HG03565 (cell line): ENCODE measurements around the gene SGSM1.

Experiments used
- ATAC-seq: cut with Tn5 transposase; IDR thresholded peaks from one replicate; pipeline ENCODE4 v1.9.1; 2021; ENCODE audit warnings: mild to moderate bottlenecking, moderate library complexity; ENCODE audit not compliant: unreplicated experiment

Gene SGSM1

DNA sequence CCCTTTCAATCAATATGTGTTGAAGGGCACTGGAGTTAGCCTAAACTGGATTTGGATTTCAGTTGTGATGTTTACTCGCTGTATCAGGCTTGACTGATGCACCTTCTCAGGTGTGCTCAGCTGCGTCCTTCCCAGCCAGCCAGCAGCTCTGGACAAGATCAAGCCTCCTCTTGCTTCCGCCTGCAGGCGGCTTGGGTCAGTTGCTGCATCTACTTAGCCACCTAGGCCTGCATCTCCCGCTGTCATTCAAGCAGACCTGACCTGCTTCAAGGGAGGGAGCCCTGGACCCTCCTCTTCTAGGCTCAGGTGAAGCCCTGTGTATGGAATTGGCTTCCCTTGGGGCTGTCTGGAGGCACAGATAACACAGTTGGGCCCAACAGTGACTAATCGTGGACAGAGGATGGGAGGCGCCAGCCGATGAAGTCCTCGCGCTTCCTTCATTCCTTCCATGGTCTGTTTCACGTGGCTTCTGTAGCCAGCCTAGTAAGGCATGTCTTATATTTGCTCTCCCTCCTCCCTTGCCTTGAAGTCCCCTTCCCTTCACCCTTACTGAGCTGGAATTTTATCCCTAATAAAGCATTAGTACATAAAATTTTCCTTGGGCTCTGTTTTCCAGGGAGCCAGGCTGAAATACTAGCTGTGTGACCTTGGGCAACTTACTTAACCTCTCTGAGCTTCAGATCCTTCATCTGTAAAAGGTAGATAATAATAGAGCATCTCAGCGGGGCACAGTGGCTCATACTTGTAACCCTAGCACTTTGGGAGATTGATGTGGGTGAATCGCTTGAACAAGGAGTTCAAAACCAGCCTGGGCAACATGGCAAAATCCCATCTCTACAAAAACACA is 142.6 kb downstream of the SGSM1 start:
- no peak for ATAC-seq

DNA sequence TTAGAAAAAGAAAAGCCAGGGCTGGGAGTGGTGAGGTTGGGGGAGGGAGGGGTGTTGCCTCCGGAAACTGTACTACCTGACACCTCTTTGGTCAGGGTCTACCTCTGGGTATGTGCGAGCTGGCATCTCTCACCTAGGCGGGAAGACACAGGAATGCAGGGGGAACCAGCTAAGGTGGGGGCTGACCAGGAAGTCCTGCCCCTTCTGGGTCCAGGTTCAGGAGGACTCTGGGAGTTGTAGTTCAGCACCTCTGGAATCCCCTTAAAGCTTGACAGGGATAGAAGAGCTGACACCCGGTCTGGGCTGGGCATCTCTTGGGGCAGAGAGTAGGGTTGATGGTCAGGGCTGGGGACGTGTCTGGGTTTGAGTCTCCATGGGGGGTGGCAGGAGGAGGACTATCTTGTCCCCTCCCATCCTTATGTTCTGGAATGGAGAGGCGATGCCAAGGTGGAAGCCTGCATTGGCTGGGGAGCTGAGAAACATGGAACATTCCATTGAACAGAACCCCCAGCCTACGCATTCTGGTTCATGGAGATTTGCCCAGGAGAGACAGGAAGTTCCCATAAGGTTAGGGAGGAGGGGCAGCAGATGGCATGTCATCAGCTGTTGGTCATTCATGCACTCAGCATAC is 144.4 kb downstream of the SGSM1 start:
- ATAC-seq, result no peak

DNA sequence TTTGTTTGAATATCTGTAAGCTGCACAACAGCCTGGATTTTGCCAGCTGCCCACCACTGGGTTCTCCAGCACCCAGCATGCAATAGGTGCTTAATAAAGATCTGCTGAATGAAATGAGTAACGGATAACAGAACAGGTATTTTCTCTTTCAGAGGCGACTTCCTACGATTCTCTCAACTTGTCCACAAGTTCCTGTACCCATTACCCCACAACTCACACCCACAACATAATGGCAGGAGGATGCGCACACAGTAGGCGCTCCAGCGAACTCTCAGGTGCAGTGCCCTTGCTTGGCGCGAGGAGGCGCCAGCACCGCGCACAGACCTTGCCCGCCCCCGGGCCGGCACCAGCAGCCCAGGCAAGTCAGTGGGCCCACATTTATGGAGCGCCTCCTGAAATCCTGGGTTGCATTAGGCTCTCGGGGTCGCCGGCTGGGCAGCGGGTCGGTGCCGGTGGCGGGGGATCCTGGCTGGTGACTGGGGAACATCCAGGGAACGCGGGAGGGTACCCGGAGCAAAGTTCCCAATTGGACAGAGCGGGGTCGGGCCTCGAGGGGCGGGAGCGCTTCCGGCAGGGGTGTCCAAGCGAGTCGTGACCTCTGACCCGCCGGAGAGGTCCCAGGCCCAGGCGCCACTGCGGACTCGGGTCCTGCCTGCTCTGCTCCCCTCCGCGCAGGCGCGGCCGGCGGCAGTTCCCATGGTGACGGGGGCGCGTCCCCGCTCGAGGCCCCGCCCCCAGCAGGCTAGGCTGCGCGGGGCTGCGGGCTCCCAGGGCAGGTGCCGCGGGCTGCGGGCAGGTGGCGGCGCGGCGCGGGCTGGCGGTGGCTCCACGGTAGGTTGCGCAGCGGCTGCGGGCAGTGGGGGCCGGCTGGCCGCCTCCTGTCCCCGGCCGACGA is 146.2 kb downstream of the SGSM1 start, which contains the start of gene KIAA1671:
Gene KIAA1671, plus strand, starts transcription at position 775 of the 895 bp plus-strand sequence. CDS start 75,284 bp downstream, outside the sequence.
- peak; percentile 53 for ATAC-seq

DNA sequence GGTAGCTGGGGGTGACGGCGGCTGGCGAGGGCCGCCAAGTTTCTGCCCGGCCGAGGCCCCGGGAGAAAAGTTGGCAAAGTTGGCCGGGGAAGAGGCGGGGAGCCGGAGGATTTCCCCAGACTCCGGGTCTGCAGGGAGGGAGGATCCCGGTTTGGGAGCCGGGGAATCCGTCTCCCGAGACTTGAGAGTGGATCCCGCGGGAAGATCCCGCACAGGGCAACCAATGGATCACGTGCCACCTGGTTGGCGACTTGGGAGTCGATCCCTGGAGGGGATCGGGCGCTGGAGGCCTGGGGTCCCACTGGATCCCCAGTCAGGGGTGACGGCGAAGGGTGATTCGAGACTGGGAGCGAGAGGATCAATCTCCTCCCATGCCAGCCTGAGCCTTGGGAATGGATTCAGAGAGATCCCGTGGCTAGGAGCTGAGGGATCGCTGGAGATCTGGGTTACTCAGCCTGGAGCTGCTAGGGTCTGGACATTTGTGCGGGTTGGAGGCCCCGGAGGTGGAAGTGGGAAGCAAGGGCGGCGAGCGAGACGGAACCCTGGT is 146.9 kb downstream of the SGSM1 start:
- ATAC-seq, result no peak

DNA sequence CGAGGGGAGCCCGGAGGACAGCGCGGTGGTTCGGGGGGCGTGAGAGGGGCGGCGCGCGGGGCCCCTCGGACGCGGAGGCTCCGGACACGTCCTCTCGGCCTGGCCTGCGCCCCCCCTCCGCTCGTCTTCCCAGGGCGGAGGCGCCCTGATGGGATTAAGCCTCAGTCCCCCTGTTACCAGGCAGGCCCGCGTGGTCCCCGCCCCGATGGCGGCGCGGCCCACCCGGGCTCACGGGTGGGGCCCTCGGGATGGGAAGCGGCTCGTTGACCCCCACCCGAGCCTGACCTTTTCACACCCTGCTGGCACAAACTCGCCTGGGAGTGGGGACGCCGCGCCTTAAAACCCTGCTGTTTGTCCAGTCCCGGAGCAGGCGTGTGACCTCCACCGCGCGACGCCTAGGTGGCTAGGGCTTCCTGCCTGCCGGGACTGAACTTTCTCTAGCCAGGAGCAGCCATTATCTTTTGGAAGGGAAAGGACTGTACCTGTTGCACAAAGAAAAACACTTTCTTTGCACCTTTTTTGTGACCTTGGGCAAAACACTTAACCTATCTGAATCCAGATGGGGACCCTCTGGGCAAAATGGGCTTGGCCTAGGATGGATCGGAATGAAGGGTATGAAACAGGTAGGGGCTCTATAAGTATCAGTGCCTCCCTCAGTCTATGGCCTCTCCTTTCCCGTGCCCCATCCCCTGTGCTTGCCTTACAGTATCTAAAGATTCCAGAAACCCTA is 147.5 kb downstream of the SGSM1 start:
- no peak for ATAC-seq

DNA sequence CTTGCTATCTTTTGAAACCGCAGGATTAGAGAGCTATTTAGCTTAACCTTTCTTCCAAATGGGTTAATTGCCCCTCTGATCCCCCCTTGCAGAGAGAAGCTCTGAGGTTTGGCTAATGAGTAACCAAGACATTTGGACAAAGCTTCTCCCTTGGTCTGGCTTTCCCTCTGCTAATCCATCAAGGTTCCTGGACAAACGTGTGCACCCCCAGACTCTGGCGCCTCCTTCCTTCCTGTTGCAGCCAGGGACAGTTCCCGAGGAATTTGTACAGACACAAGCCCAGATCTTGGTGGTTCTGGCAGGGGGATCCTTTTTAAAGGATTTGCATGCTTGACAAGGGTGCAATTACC is 148.1 kb downstream of the SGSM1 start:
- no peak for ATAC-seq

DNA sequence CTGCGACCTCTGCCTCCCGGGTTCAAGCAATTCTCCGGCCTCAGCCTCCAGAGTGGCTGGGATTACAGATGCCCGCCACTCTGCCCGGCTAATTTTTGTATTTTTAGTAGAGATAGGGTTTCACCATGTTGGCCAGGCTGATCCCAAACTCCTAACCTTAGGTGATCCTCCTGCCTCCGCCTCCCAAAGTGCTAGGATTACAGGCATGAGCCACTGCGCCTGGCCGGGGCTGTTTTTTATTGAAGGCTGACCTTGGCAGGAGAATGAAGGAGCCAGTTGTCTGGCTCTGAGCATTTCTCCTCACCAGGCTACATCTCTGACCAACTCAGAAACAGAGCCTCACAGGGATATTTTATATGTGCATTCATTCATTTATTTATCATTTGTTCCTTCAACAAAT is 148.8 kb downstream of the SGSM1 start:
- no peak for ATAC-seq

DNA sequence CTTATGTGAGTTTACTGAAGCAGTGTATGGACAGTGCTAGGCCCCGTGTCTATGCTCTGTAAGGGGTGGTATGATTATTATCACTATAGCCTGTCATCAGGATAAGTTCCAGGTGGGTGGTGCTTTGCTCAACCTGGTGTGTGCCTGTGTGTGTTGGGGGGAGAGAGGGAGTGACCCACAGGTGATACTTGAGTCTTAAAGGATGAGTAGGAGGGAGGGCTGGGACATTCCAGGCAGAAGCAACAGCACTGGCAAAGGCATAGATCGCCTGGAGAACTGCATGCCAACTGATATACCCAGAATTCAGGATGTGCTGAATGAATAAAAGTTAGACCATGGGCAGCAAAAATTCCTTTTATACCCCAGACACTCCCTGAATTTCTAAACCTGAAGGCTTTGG is 151.0 kb downstream of the SGSM1 start:
- ATAC-seq, result no peak

DNA sequence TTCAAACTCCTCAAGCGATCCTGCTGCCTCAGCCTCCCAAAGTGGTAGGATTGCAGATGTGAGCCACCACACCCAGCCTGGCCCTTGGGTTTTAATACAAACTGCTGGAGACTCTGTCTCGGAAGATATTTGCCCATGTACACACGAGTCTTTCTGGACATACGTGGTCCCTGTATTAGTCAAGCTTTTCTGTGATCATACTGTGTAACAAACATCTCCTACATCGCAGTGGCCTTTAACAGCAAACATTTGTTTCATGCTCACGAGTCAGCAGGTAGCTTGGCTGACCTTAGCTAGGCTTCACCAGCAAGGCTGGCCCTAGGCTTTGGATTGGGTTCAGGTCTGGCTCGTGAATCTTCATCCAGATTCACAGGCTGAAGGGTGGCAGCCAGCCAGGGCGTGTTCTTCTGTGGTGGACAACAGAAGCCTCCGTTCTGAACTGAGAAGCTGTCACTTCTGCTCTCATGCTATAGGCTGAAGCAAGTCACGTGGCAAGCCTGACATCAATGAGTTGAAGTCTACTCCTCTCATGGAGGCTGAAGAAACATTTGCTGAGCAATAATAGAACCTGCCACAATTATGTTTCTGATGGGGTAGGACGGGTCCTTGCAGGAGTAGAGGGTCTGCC is 155.3 kb downstream of the SGSM1 start:
- no peak for ATAC-seq

DNA sequence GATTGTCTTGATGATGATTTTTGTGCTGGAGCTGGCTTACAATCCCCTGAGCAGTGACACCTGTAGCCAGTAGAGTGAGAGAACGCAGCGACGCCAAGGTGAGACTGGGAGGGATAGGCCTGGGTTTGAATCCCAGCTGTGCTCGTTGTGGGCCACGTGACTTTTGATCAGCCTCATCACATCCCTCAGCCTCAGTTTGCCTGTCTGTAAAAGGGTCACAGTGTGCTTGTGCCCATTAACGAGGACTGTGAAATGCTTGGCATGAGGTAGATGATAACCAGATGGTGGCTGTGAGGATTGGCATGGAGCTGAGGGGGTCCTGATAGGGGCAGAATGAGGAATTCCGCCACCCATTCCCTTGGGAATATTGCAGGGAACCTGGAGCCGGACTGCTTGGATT is 156.1 kb downstream of the SGSM1 start:
- no peak for ATAC-seq

DNA sequence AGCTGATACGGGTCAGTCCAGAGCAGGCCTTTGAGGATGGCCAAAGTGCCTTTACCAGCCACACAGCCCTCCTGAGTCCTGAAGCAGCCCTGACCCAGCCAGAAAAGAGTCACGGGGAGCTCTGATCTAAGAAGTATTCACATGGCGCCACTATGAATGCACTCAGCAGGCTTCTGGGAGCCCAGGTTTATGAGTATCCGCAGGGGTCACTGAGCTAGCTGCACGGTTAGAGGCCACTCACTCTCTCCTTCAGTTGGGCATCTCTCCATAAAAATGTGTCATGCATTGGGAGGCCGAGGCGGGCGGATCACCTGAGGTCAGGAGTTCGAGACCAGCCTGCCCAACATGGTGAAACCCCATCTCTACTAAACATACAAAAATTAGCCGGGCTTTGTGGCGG is 156.8 kb downstream of the SGSM1 start:
- ATAC-seq, result no peak

DNA sequence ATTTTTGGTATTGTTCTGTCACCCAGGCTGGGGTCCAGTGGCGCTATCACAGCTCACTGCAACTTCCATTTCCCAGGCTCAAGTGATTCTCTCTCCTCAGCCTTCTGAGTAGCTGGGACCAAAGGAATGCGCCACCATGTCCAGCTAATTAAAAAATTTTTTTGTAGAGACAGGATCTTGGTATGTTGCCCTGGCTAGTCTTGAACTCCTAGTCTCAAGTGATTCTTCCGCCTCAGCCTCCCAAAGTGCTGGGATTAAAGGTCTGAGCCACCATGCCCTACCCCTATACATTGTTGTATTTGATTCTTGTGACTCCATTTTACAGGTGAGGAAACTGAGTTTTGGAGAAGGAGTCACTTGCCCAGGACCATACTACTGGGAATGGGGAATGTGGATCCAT is 158.4 kb downstream of the SGSM1 start:
- ATAC-seq, result no peak

DNA sequence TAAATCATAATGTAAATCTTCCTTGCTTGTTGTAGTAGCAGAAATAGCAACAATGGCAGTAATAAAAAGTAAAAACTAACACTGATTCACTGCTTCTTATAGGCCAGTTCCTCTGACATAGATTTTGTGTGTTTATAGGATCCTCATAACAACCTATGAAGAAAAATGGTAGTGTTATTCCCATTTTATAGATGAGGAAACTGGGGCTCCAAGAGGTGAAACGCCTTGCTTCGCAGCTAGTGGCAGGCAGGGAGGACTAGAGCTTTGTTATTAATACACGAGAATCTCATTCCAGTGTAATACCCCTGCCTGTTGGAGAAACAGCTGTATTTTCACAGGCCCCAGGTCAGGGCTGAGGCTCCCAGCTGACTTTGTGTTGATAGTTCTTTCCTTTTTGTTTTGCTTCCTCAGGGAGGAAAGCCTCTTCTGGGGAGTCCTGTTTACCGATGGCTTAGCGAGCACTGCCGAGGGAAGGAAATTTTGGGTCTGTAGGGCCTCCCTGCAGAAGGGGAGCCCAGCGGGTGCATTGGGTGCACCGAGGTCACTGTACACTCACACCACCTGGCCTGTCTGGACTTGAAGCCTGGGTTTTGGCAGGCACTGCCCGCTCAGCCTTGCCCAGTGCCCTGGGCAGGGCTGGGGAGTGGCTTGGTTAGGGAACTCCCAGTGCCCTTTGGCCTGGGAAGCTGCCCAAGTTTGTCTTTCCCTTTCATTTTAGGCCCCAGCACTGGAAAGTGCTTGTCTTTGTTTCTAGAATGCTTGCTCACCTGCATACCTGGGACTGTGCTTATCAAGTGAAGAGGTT is 160.0 kb downstream of the SGSM1 start:
- ATAC-seq, result no peak

DNA sequence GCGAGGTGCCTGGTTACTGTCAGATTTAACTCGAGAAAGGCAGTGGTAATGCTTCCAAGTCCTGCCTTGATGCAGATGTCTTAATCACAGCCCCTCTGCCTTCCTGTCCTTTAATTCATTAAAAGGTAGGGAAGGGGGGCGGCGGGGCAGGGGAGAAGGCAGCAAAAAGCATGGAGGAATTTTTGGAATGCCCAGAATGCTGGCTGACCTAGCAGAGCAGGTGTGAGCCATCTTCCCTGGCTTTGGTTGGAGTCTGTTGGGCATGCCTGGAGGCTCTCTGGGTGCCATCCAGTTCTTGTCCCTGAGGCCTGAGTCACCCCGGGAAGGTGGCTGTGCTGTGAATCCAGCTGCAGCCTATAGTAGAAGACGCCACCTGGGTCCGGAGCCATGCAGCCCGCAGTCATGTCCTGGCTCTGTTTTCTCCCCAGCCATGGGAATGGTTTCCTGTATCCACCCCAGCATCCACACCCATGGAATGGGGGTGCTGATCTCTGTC is 162.1 kb downstream of the SGSM1 start:
- no peak for ATAC-seq

DNA sequence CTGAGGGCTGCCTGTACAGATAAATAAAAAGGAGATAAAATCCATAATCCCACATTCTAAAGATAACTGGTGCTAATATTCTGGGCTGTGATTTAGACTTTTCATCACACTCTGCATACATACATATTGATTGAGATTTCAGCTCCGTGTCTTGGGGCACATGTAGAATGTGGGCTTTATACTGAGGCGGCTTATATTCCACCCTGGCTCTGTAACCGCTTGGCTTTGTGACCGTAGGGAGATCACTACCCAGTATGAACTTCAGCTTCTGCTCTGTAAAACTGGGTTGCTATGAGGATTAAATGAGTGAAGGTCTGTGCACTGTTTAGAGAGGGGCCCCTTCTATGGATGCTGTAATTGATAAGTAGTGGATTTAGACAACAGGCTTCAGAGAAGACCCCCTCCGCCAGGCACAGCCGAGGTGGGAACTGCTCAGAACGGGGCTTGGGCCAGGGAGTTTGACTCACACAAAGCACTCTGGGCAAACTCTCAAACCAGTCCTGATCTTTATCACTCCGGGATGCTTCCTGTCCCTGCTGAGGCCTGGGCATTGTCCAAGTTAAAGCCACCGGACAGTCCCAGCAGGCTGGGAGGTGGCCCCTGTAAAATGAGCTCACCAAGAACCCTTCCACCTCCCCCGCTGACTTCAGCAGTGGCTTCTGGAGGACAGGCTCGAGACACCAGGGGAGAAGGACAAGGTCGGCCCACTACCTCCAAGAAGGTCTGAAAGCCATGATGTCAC is 163.7 kb downstream of the SGSM1 start:
- ATAC-seq, result no peak

DNA sequence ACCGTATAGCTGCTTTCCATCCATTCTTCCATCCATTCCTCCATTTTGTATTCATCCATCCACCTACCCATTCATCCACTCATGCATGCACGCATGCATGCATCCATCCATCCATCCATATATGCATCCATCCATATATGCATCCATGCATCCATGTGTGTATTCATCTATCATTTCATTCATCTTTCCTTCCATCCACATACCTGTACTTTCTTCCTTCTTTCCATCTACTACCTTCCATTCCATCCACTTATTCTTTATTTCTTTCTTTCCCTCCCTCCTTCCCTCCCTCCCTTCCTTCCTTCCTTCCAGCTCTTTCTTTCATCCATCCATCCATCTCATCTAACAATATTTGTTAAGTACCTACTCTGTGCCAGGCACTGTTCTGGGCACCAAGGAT is 166.4 kb downstream of the SGSM1 start:
- ATAC-seq, result no peak

DNA sequence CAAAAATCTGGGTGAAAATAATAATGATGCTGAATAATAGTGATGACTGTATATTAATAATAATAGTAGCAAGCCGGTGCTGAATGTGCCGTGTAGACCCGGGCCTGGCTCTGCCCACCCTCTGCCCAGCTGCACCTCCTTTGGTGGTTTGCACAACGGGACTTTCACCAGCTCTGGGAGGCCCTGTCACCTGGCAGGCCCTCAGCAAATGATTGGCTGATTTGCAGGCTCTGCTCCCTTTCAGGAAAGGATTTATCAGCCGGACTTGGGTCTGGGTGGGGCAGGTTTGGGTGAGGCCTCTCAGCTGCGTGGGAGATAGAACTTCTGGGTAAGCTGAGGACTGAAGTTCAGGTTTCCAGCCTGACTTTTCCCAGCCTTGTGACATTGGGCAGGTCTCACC is 167.9 kb downstream of the SGSM1 start:
- ATAC-seq, result no peak

DNA sequence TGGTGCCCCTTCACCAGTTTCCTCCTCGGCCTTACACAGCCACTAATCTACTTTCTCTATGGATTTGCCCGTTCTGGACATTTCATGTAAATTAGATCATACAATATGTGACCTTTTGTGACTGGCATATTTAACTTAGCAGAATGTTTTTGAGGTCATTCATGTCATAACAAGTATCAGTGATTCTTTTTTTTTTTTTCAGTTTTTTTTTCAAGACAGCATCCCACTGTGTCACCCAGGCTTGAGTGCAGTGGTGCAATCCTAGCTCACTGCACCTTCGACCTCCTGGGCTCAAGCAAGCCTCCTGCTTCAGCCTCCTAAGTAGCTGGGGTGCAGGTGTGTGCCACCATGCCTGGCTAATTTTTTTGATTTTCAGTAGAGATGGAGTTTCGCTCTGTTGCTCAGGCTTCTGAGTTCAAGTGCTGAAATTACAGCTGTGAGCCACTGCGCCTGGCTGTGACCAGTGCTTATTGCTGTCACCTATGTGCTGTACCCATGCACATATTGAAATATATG is 169.2 kb downstream of the SGSM1 start:
- no peak for ATAC-seq
